WERI-Rb-1 (cell line): Measurements from ENCODE around the gene ZNF37A.
"Not testable (repeated sequence)": the region's sequence is repeated elsewhere in the genome, so short reads cannot be mapped to it uniquely, and the experiment has no call there.

Experiments used
- DNase-seq: peaks from one replicate; pipeline ENCODE4 v3.0.0-alpha.2; 2020
- H3K27ac ChIP-seq: fragments of 250-450 bp; sonication (Bioruptor Pico); 2 replicates; pipeline ENCODE4 v1.5.1; 2020; ENCODE audit warnings: mild to moderate bottlenecking, moderate library complexity
- H3K27me3 ChIP-seq: fragments of 250-450 bp; sonication (Bioruptor Pico); 2 replicates; pipeline ENCODE4 v1.5.1; 2021; ENCODE audit warnings: mild to moderate bottlenecking, low read depth, moderate library complexity; ENCODE audit not compliant: insufficient read depth, severe bottlenecking
- H3K36me3 ChIP-seq: fragments of 250-450 bp; sonication (Bioruptor Pico); 2 replicates; pipeline ENCODE4 v1.5.1; 2020; ENCODE audit warnings: mild to moderate bottlenecking, moderate library complexity
- H3K4me3 ChIP-seq: 2 replicates; pipeline ENCODE4 v1.5.1; 2011; ENCODE audit warnings: low read depth, mild to moderate bottlenecking, control low read depth, low read length
- H3K9me3 ChIP-seq: fragments of 250-450 bp; sonication (Bioruptor Pico); 2 replicates; pipeline ENCODE4 v1.5.1; 2021; ENCODE audit warnings: mild to moderate bottlenecking, moderate library complexity; ENCODE audit not compliant: severe bottlenecking
- TF ChIP-seq, protein P1 (sequence below): IDR thresholded peaks from 2 replicates; pipeline ENCODE4 v1.5.1; 2011; ENCODE audit warnings: low read depth, mild to moderate bottlenecking, control low read depth, inconsistent platforms, low read length

ZNF37A gene

DNA sequence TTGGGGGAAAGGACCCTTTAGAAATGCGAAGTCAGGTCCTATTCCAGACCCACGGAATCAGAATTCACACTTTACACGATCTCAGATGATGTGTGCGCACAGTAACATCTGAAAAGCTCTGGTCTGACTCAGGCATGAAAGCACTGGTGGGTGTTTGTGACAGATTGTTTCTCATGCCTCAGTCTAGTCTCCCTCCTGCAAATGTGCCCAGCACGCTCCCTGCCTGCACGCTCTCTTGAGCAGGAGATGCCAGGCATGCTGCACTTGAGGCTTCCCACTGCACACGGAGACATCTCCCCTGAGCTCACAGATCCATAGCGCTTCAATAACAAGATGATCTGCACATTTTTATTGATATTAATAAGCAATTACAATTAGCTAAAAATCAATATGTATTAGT lies 23.6 kb upstream of the ZNF37A start:
- Histone ChIP-seq H3K27me3 (no peaks in the 10 kb centered on the region), H3K4me3 (no peak overlapping the region), H3K9me3 (no peaks in the 10 kb centered on the region), H3K27ac (no peak overlapping the region), H3K36me3 (no peaks in the 10 kb centered on the region)
- TF ChIP-seq, protein P1, sequence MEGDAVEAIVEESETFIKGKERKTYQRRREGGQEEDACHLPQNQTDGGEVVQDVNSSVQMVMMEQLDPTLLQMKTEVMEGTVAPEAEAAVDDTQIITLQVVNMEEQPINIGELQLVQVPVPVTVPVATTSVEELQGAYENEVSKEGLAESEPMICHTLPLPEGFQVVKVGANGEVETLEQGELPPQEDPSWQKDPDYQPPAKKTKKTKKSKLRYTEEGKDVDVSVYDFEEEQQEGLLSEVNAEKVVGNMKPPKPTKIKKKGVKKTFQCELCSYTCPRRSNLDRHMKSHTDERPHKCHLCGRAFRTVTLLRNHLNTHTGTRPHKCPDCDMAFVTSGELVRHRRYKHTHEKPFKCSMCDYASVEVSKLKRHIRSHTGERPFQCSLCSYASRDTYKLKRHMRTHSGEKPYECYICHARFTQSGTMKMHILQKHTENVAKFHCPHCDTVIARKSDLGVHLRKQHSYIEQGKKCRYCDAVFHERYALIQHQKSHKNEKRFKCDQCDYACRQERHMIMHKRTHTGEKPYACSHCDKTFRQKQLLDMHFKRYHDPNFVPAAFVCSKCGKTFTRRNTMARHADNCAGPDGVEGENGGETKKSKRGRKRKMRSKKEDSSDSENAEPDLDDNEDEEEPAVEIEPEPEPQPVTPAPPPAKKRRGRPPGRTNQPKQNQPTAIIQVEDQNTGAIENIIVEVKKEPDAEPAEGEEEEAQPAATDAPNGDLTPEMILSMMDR = no peak
- DNase-seq = no peak

DNA sequence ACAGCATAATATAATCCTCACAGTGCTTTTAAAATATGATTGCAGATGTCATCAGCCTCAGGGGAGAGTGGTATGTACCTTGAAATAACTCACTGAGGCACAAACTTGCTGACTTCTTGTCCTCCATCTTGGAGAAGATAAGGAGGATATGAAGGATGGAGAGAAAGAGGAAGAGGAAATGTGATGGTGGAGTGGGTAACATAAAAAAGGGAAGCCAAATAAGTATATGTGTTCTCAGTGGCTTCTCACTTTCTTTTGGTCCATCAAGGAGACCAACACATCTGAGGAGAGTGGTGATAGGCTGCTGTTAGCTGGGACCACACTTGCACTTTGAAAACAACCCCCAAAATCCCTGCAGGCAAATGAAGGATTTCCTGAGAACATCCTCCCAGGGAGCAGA lies 21.6 kb upstream of the ZNF37A start:
- Histone ChIP-seq H3K27me3 (no peaks in the 10 kb centered on the region), H3K9me3 (peaks cover 7% of the 10 kb centered on the region), H3K36me3 (no peaks in the 10 kb centered on the region), H3K27ac (no peak overlapping the region), H3K4me3 (no peak overlapping the region)
- TF ChIP-seq, protein P1 = no peak
- DNase-seq = no peak

DNA sequence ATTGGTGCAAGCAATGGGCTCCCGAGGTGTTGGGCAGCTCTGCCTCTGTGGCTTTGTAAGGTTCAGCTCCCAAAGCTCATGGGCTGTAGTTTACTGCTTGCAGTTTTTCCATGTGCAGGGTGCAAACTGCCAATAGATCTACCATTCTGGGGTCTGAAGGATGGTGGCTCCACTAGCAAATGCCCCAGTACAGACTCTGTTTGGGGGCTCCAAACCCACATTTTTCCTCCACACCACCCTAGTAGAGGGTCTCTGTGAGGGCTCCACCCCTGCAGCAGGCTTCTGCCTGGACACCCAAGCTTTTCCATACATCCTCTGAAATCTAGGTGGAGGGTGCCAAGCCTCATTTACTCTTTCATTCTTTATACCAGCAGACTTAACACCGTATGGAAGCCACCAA lies 17.4 kb upstream of the ZNF37A start:
- no peak overlapping the region for H3K4me3 ChIP-seq
- TF ChIP-seq, protein P1 = no peak
- H3K27me3 ChIP-seq = no peaks in the 10 kb centered on the region
- DNase-seq = no peak
- H3K27ac ChIP-seq = no peak overlapping the region
- H3K36me3 ChIP-seq = no peaks in the 10 kb centered on the region
- H3K9me3 ChIP-seq = peaks cover 7% of the 10 kb centered on the region

DNA sequence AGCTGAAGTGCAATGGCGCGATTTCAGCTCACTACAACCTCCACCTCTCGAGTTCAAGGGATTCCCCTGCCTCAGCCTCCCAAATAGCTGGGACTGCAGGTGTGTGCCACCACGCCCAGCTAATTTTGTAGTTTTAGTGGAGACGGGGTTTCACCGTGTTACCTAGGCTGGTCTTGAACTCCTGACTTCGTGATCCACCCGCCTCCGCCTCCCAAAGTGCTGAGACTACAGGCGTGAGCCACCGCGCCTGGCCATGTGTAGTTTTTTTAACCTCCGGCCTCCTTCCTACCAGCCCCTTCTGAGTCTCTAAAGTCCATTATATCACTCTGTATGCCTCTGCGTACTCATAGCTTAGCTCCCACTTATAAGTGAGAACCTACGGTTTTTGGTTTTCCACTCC lies 819 bp upstream of the ZNF37A start:
- not testable (repeated sequence) for H3K4me3 ChIP-seq, H3K9me3 ChIP-seq, DNase-seq, H3K27ac ChIP-seq, H3K27me3 ChIP-seq
- peaks cover 27% of the 10 kb centered on the region for H3K36me3 ChIP-seq

DNA sequence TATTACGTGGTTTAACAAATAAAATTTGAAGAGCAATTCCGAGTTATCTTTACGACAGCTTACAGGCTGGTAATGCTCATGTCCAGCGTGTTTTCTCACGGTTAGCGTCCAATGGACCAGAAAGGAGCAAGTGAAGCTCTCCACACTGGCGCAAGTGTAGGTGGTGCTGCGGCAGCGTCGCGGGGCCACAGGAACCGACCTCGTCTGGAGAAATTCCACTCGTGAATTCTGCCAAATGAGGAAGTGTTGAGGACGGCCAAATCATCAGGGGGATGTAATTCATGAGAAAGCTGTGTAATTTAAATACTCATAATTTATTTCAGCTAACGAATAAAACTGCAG lies 350 bp upstream of the ZNF37A start:
- peak overlapping the region; percentile 87 for H3K27ac ChIP-seq
- TF ChIP-seq, protein P1 = no peak
- peaks cover 2% of the 10 kb centered on the region for H3K9me3 ChIP-seq
- H3K36me3 ChIP-seq = peaks cover 27% of the 10 kb centered on the region
- no peak for DNase-seq
- no peaks in the 10 kb centered on the region for H3K27me3 ChIP-seq
- H3K4me3 ChIP-seq = peak overlapping the region; percentile 68

DNA sequence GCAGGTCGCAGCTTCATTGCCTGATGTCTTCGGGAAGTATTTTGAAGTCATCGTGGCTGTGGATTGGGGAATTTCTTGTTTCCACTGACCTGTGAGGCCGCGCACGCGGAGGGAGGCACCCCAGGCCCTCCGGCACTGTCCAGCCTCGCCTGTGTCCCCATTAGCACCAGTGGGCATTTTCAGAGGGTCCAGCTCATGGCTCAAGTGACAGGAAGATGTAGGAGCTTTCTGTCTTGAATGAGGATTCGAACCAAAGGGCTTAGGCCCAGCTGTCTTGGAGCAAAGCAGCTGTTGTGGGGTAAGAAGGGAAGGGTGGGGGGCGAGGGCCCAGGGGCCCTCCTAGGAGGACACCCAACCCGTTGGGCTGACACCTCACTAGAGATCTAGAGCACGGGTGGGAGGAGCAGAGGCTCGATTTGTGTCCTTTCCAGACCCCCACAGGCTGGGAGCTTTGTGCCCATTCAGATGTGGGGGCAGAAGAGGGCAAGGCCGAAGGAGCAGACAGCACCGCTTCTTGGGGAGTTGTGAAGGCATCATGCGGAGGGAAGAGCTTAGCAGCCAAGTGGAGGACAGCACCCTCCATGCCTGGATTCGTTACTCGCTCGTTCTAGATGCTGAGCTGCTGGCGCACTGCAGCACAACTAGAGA lies 914 bp downstream of the ZNF37A start:
- H3K27ac ChIP-seq = peak overlapping the region; percentile 87
- no peaks in the 10 kb centered on the region for H3K27me3 ChIP-seq
- TF ChIP-seq, protein P1 = no peak
- H3K36me3 ChIP-seq = peaks cover 27% of the 10 kb centered on the region
- peaks cover 2% of the 10 kb centered on the region for H3K9me3 ChIP-seq
- H3K4me3 ChIP-seq = peak overlapping the region; percentile 68
- no peak for DNase-seq
